GM20431 (cell line): ENCODE results near the gene ROBO1.

Source experiments
- in situ Hi-C: fragments of 300-500 bp; cut with MseI, MboI; formaldehyde crosslinking; loops from one replicate; pipeline ENCODE4 v1.15.0; 2020; ENCODE audit warnings: low sequenced_read_pairs; ENCODE audit not compliant: unreplicated experiment

ROBO1 gene

GRCh38 chr3:79263423-79263822 lies 504.4 kb downstream of the ROBO1 start:
- in situ Hi-C loops, result no loop called here

DNA sequence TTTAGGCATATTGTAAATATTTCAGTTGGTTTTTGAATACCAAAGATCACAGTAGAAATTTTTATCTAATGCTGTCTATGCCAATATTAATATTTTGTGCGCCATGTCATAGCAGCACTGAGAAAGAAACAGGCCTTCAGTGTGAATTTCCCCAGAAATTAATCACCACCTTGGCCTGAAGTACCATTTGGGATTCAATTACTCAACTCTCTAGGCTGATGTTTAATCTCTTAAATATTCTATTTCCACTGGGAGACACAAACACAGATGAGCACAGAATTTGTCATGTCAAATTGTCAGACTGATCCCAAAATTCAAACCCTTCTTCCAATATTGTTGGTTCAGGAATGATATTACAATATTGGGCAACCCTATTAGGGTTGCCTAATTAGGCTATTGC lies 509.3 kb downstream of the ROBO1 start:
- in situ Hi-C loops, result no loop called here

DNA sequence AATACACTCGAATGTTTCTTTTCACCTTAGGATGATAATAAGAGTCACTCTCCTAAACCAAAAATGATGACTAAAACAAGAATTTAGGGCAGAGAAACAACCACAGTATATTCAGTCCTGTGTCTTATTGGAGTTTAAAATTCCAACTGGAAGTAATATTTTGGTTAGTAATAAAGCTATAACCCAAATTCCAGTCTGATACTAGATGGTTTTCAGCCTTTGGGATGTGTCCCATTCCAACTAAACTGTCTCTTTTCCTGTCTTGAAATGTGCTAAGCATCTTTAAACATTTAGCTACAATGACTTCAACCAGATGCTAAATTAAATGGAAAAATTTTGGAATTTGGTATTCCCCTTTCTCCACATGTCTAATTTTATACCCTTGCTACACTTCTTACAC lies 510.0 kb downstream of the ROBO1 start:
- in situ Hi-C loops, result no loop called here

DNA sequence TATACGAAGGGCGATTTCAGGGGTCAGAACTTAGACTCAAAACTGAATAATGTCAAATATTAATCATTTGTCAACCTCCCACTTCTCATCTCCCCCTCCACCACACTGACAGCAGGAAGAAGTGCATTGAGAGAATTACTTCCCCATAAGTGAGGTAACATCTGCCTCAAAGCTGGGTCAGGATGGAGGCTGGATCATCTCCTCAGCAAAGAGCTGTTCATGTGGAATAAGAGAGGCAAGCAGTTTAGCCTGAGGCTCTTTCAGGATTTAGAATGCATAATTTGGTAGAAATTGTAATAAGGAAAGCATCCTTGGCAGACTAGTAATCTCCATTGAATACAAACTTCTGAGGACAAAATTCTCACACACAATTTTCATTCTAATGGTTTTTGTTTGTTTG lies 512.1 kb downstream of the ROBO1 start:
- in situ Hi-C loops, result no loop called here

DNA sequence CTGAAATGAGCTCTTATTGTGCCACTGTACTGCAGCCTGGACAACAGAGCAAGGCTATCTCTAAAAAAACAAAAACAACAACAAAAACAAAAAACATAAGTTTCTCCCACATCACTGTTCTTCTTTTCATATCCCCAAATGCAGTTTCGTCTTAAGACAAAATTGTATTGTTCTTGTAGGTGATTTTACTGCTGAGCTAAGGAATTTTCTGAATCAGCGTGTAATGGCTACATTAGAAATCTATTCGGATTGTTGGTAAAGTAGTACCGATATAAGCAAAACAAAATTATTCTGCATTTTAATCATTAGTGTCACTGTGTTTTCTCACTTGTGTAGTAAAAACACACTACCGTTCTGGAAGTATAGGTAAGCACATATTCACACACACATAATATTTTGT lies 512.5 kb downstream of the ROBO1 start:
- in situ Hi-C loops, result no loop called here

- in situ Hi-C loops, result no loop called here
Observed at GRCh38 chr3:79253704-79254103, 514.1 kb downstream of the ROBO1 start.

DNA sequence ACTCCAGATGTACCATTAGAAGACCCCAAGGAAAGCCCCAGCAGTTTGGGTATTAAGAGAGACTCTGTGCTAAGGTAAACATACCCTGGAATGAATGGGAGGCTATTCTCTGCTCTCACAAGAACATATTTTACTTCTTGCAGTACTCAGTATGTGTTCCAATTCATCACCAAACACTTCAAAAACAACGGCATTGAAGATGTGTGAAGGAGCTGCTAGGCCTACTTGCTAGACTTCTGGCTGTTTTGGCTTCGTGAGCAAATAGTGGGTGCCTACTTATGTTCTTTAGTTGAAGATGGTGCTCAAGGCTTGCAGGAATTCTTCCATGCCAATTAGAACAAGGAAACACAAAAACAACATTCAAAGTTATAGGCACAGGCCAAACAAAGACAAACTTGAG lies 514.5 kb downstream of the ROBO1 start:
- in situ Hi-C loops, result no loop called here

DNA sequence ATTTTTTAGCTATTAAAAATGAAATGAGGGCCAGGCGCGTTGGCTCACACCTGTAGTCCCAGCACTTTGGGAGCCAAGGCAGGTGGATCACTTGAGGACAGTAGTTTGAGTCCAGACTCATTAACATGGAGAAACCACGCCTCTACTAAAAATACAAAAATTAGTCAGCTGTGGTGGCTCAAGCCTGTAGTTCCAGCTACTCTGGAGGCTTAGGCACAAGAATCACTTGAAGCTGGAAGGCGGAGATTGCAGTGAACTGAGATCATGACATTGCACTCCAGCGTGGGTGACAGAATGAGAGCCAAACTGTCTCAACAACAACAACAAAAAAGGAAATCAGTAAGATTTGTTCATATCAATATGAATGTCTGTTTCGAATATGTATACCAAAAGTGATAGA lies 517.1 kb downstream of the ROBO1 start:
- in situ Hi-C loops, result no loop called here

GRCh38 chr3:79249701-79250100 lies 518.1 kb downstream of the ROBO1 start:
- in situ Hi-C loops, result no loop called here

GRCh38 chr3:79247725-79248043 lies 520.1 kb downstream of the ROBO1 start:
- in situ Hi-C loops, result no loop called here

DNA sequence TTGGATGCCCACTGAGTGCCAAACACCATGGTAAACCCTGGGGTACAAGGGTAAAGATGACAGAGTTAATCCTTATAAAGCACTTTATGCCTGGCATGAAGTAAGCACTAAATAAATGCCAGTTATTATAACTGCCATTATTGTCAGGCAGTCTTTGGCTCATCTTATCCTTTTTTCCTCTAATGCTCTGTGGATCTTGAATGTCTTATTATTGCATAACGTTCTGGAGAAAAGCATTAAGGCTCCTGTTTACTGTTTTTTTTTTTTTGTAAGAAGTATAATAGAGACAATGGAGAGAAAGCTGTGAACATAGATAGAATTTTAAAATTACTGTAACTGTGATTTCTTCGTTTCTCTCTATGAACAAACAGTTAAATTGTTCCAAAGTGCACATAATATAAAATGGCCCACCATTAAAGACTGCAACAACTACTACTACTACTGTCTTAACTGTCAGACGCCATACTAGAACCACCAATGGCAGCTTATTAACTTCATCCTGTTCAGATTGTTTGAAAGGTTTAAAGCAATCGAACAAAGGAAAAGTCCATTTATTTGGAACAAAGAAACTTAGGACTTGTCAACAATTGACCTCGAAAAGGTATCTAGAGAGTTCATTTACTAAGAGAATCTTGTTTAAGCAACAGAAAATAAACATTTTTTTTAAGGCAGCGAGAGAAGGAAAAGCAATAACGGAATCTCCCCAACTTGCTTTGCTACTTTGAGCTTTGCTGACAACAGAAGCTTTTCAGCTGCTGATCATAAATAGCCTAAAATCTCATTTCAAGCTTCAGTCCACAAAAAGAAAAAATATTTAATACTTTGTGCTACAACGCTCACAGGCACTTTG lies 520.7 kb downstream of the ROBO1 start:
- in situ Hi-C loops, result no loop called here

GRCh38 chr3:79245284-79246138 lies 522.3 kb downstream of the ROBO1 start:
- in situ Hi-C loops, result no loop called here

DNA sequence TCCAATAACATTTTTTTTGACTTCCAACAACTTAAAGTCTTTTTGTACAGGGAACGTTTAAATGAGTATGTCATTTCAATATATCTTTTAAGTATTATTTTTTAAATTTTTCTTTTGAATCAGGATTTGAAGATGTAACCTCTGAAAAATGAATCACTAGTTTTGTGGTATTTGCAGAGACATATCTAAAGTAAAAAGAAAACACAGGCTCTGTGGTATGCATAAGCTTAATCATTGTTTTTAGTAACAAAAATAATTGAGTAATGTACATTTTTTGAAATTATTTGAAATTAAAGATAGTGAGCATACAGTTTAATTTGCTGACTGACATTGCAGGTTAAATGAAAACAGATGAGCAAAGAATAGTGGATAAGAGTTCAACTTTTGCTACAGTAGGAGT lies 531.3 kb downstream of the ROBO1 start:
- in situ Hi-C loops, result no loop called here

- in situ Hi-C loops, result no loop called here
Observed at GRCh38 chr3:79233431-79234060, 534.3 kb downstream of the ROBO1 start.

DNA sequence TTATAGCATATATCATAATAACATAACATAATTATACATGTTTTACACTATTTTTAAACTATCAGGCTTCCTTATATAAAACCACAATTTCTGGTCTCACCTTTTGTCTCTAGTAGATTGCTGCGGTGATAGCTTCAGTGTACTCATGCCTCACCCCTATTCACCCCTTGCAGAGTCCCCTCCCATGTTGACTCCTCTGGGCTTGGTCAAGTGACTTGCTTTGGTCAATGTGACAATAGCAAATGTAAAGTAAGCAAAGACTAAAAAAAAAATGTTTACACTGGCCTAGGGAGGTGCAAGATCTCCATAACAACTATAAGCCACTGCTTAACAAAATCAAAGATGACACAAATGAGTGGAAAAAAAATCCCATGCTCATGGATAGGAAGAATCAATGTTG lies 537.5 kb downstream of the ROBO1 start:
- in situ Hi-C loops, result no loop called here

DNA sequence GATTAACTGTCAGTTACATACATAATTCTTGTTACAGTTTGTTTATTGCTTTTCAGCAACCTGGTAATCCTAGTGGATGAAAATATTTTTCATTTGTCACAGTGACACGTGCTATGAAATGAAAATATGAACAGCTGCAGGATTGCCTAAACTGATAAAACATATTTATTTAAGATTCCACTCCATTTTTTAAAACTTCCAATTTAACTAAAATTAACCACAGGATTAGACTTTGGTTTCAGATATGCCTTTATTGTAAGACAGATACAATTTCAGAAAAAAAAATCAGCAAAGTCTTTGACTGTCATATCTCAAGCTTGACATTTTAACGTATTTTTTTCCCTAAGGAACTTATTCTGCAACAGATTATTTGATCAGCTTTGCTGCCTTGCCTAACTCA lies 550.7 kb downstream of the ROBO1 start:
- in situ Hi-C loops, result no loop called here

DNA sequence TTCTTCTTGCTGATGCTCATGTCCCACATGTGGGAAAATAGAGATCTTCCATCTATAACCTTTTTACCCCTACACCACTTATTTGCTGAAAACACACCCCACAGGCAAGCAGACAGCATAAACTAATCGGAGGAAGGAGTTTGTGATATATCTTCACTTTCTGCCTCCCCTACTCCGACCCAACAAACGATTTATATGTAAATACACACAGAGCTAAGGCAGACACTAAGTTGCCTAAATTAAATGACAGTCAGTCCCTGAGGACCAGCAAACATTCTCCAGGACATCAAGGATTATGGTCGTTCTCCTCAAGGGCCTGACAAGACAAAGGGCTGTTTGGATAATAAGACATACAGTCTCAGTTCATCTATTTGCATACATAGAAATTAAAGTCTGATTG lies 552.5 kb downstream of the ROBO1 start:
- in situ Hi-C loops, result no loop called here

DNA sequence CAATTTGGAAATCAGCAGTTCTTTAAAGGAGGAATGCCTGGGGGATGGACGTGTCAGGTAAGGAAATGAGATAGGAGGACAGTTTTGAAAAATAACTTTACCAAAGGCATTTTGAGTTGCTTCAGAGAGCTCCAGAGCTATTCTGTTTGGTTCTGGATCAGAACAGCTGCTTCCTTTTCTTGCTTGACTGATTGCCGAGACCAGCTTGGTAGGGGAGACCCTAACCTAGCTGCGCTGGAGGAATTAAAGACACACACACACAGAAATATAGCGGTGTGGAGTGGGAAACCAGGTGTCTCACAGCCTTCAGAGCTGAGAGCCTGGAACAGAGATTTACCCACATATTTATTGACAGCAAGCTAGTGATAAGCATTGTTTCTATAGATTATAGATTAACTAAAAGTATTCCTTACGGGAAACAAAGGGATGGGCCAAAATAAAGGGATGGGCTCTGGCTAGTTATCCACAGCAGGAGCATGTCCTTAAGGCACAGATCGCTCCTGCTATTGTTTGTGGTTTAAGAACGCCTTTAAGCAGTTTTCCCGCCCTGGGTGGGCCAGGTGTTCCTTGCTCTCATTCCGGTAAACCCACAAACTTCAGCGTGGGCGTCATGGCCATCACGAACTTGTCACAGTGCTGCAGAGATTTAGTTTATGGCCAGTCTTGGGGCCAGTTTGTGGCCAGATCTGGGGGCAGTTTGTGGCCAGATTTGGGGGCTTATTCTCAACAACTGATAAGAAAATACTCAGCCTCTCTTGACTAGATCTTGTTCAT lies 556.0 kb downstream of the ROBO1 start:
- in situ Hi-C loops, result no loop called here

GRCh38 chr3:79204351-79204750 lies 563.4 kb downstream of the ROBO1 start:
- in situ Hi-C loops, result no loop called here

DNA sequence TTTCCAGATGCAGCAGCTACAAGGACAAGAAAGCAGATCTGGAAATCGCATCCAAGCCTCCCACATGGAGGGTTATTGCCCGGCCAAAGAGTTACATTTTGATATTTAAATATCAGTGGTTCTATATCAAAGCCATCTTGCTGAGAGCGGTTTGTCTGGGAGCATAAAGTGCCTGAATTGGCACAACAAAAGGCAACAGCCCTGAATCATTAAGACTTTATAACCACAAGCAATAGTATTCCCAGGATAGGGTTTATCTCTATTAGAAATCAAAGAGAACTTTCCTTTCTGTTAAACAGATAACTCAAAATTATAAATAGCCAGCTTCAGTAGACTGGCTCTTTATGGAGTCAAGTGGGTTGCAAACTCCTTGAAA lies 564.7 kb downstream of the ROBO1 start:
- in situ Hi-C loops, result no loop called here
